NB4 (cell line): ENCODE measurements around the gene MEIS1.

ENCODE experiments used
- DNase-seq: peaks from one replicate; pipeline ENCODE4 v3.0.0; 2010; ENCODE audit warnings: low read depth
- H3K4me3 ChIP-seq: one replicate; pipeline ENCODE4 v1.5.1; 2011; ENCODE audit warnings: mild to moderate bottlenecking, low read depth, low read length, moderate library complexity
- MYC ChIP-seq: IDR thresholded peaks from 2 replicates; pipeline ENCODE4 v1.6.1; 2011; ENCODE audit warnings: low read depth, low read length
- POLR2A ChIP-seq: IDR thresholded peaks from 2 replicates; pipeline ENCODE4 v1.6.1; 2011; ENCODE audit warnings: mild to moderate bottlenecking; ENCODE audit not compliant: insufficient read length; ENCODE audit errors: extremely low read depth
- TF ChIP-seq, protein P1 (sequence below): IDR thresholded peaks from 2 replicates; pipeline ENCODE4 v1.6.1; 2011; ENCODE audit warnings: low read depth, low read length
- TF ChIP-seq, protein P2 (sequence below): IDR thresholded peaks from one replicate; pipeline ENCODE4 v1.5.1; 2012; ENCODE audit warnings: low read depth, low read length

The MEIS1 gene

GRCh38 chr2:66461001-66461663 is 26.2 kb downstream of the MEIS1 start:
- no peak for DNase-seq
- TF ChIP-seq MYC (no peak), POLR2A (no peak)
- TF ChIP-seq, protein P1, sequence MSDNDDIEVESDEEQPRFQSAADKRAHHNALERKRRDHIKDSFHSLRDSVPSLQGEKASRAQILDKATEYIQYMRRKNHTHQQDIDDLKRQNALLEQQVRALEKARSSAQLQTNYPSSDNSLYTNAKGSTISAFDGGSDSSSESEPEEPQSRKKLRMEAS, result no peak
- TF ChIP-seq, protein P2, sequence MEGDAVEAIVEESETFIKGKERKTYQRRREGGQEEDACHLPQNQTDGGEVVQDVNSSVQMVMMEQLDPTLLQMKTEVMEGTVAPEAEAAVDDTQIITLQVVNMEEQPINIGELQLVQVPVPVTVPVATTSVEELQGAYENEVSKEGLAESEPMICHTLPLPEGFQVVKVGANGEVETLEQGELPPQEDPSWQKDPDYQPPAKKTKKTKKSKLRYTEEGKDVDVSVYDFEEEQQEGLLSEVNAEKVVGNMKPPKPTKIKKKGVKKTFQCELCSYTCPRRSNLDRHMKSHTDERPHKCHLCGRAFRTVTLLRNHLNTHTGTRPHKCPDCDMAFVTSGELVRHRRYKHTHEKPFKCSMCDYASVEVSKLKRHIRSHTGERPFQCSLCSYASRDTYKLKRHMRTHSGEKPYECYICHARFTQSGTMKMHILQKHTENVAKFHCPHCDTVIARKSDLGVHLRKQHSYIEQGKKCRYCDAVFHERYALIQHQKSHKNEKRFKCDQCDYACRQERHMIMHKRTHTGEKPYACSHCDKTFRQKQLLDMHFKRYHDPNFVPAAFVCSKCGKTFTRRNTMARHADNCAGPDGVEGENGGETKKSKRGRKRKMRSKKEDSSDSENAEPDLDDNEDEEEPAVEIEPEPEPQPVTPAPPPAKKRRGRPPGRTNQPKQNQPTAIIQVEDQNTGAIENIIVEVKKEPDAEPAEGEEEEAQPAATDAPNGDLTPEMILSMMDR, result no peak
- H3K4me3 ChIP-seq, result no peak overlapping the region

GRCh38 chr2:66461664-66462500 is 27.0 kb downstream of the MEIS1 start:
- H3K4me3 ChIP-seq, result no peak overlapping the region
- DNase-seq, result no peak
- TF ChIP-seq MYC (no peak), POLR2A (no peak)
- TF ChIP-seq, protein P1, result no peak
- TF ChIP-seq, protein P2, result no peak

- TF ChIP-seq, protein P1, result no peak
- TF ChIP-seq MYC, result no peak
- no peak for TF ChIP-seq POLR2A
- TF ChIP-seq, protein P2, result no peak
- no peak for DNase-seq
- no peak overlapping the region for H3K4me3 ChIP-seq
Measured at GRCh38 chr2:66462501-66462825, 27.5 kb downstream of the MEIS1 start.

DNA sequence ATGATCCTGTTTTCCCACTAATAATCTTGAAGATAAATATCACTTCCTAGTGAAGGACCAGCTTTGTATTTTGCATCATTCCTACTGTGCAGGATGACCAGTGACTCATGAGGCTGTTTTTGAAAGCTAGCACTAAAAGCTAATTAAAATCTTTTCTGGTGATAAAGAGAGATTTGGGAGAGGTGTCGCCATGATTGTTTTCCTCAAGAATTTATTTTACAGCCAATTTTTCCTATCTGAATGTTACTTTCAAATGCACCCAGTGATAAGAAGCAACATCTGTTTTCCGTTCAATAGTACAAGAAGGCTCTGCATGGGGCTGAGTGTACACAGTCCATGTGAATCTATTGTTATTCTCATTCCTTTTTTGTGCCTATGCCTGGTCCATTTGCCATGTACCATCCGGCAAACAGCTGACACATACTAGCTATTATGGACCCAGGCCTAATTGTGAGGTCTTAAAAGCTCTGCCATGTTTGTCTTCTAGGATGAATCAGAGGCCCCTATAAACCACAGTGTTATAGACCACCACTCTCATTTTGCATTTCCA is 28.4 kb downstream of the MEIS1 start:
- DNase-seq, result no peak
- TF ChIP-seq POLR2A, result no peak
- TF ChIP-seq MYC, result no peak
- TF ChIP-seq, protein P2, result no peak
- TF ChIP-seq, protein P1, result no peak
- no peak overlapping the region for H3K4me3 ChIP-seq

DNA sequence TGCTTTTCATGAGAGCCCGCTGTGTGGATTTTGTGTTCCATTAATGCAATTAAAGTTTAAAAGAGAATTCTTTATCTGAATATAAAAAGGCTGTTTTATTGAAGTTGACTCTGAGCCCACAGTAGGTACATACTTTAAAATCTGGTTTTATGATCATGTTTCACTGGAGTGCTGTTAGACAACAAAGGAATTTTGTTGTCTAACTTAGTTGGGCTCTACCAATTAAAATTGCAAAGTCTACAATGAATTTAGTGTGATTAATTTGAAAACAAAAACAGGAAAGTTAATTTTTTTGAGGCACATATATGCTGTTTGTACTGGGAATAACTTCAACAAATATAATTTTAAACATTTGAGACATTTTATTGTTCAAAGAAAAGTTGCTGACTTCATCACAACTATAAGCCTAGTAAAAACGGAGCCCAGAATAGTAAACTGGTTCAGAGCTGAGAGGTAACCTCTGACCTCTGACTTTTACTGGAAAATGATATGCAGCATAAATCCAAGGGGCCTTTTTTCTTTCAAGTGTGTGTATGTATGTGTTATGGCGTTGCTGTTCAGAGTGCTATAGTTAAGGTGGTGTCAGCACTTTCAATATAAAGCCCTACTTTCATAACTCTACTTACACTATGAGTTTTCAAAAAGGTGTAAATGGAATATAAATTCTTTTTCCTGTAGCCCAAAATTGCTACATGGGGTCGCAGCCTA is 30.2 kb downstream of the MEIS1 start:
- no peak for DNase-seq
- H3K4me3 ChIP-seq, result no peak overlapping the region
- TF ChIP-seq POLR2A, result no peak
- TF ChIP-seq, protein P2, result no peak
- TF ChIP-seq MYC, result no peak
- TF ChIP-seq, protein P1, result no peak
